Fibroblast of pulmonary artery (primary cell): ENCODE results near the gene ASCL2.

Source experiments
- DNase-seq: peaks from one replicate; pipeline ENCODE4 v3.0.0-alpha.2; 2010; ENCODE audit warnings: low read depth
- H3K4me3 ChIP-seq: replicated peaks from 2 replicates; pipeline ENCODE4 v1.5.1; 2011; ENCODE audit warnings: low read depth, mild to moderate bottlenecking, control low read depth, low read length, moderate library complexity
- CTCF ChIP-seq: IDR thresholded peaks from 2 replicates; pipeline ENCODE4 v1.5.1; 2011; ENCODE audit warnings: mild to moderate bottlenecking, control low read depth, low read length, inconsistent platforms; ENCODE audit errors: missing control alignments

Gene ASCL2

DNA sequence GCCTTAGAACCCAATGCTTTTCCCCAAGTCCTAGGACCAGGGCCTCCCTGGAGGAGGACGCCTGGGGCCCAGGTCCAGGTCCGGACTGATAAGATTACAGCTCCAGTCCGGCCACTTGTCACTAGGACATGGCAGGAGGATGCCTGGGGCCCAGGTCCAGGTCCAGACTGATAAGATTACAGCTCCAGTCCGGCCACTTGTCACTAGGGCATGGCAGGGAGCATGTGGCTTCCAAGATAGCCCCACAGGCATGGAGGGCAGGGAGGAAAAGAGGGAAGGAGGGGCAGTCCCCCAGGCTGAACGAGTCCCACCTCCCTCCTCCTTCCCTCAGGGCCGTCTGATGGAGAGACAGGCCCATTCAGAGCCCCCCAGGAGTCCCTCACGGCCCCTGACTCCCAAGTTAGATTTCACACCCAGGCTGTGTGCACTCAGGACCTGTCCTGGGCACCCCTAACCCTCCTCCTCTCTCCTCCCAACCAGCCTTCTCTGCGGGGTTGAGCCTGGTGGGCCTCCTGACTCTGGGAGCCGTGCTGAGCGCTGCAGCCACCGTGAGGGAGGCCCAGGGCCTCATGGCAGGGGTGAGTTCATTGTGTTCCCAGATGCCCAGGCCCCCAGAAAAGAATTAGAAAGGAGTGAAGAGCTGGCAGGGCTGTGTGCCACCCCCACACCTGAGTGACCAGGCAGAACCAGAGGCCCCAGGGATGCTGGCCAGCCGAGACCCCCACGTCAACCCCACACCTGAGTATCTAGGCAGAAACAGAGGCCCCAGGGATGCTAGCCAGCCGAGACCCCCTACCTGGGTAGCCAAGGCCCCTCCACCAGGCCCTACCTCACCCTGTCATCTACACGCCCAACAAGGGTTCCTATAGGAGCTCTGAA lies 33.5 kb upstream of the ASCL2 start:
- no peak for DNase-seq
- no peak overlapping the region for H3K4me3 ChIP-seq
- TF ChIP-seq CTCF = no peak

DNA sequence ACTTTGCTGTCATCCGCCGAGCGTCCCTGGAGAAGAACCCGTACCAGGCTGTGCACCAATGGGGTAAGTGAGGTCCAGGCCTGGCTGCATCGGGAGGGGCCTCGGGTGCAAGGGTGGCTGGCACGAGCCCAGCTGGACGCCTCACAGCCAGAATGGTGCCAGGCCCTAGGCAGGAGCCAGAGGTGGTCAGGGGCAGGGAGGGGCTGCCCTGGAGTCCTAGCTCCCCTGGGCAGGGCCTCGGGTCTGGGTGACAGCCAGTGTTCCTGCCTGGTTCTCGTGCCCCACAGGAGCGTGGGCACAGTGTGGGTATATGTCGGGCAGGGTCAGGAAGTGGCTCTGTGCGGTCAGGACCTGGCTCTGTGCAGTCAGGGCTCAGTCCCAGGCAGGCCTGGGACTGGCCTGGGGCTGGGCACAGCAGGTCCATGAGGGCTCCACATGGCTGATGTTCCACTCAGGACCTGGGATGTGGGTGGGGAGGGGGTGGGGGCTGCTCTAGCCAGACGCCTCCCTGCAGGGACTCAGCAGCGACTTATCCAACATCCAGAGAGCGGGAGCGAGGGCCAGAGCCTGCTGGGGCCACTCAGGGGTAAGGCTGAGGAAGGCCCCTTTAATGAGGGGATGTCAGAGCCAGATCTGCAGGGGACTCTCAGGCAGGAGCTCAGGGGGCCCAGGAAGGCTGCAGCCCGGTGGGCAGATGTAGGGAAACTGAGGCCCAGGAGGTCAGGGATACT lies 32.7 kb upstream of the ASCL2 start:
- no peak overlapping the region for H3K4me3 ChIP-seq
- no peak for DNase-seq
- no peak for TF ChIP-seq CTCF

DNA sequence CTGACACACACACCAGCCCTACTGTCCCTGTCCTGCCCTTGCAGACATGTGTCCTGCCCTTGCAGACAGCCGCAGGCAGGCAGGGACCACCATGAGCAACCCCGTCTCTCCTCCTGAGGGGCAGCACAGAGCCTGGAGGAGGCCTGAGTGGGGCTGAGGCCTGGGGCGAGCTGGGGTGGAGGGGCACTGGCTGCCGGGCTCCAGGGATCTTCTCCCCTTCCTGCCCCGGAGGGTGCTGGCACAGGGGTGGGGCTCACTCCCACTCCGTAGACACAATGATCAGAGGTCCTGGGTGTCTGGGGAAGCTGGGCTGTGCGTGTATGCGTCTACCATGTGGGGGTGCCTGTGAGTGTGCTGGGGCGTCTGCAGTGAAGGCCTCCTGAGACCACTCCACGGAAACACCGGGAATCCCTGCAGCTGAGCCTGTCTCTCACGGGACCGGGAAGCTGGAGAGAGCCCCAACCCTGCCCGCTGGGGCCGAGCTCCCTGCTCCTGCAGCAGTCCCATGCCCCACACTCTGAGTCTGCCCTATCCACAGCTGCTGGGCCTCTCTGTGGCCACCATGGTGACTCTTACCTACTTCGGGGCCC lies 32.0 kb upstream of the ASCL2 start:
- TF ChIP-seq CTCF = no peak
- no peak overlapping the region for H3K4me3 ChIP-seq
- DNase-seq = no peak

- peak; percentile 32 for DNase-seq
- no peak for TF ChIP-seq CTCF
- H3K4me3 ChIP-seq = no peak within 1 kb of the TSS
Observed at GRCh38 chr11:2301631-2302305, 31.4 kb upstream of the ASCL2 start, which contains the start of the genes C11orf21 and TSPAN32. Gene C11orf21 (minus strand): TSS chr11:2301918. CDS start chr11:2301808, 110 bp downstream. Gene TSPAN32 (plus strand): TSS chr11:2302013. CDS start chr11:2302150, 137 bp downstream.

DNA sequence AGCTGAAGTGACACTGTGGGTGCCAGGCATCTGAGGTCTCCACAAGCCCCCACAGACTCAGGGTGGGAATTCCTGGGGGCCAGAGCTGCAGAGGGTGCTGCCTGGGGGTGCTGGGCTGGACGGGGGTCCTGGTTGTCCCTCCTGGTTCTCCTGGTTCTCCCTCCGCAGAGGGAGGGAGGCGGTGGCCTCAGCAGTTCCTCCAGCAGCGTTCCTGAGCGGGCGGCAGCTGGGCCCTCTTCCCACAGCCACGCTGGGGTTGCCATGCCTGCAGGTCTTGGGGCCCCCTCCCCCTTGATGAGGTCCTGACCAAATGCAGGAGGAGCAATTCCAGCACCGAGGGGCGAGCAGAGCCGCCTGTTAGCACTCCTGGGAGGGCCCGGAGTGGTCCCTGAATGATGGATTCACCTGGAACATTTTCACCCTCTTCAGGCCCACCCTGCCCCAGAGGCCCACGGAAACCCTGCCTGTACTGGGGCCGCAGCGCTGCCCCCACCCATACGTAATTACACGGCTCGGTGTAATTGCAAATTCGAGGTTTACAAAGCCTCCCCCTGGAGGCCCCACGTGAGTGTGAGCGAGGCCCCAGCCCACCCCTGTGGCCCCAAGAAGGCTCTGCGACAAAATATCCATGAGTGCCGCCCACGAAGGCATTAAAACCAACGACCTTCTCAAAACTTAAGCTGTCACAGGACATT lies 30.7 kb upstream of the ASCL2 start:
- DNase-seq = no peak
- TF ChIP-seq CTCF = no peak
- no peak overlapping the region for H3K4me3 ChIP-seq
